KMS-11 (cell line): ENCODE data around the gene CPNE2.

Source experiments
- H2AFZ ChIP-seq: fragments of 200-600 bp; sonication (generic); 2 replicates; pipeline ENCODE4 v1.6.1; 2016; ENCODE audit warnings: antibody characterized with exemption, mixed run types, low read depth
- H3K27ac ChIP-seq: fragments of 200-600 bp; sonication (generic); 2 replicates; pipeline ENCODE4 v1.6.1; 2016; ENCODE audit warnings: mild to moderate bottlenecking, mixed run types
- H3K27me3 ChIP-seq: fragments of 200-600 bp; sonication (generic); 2 replicates; pipeline ENCODE4 v1.6.1; 2017; ENCODE audit warnings: mild to moderate bottlenecking, low read depth, mixed run types, moderate library complexity; ENCODE audit not compliant: insufficient read depth
- H3K36me3 ChIP-seq: fragments of 200-600 bp; sonication (generic); 2 replicates; pipeline ENCODE4 v1.6.1; 2017; ENCODE audit warnings: mild to moderate bottlenecking, mixed run types; ENCODE audit not compliant: insufficient read depth
- H3K4me1 ChIP-seq: fragments of 200-600 bp; sonication (generic); 2 replicates; pipeline ENCODE4 v1.6.1; 2016; ENCODE audit warnings: mild to moderate bottlenecking, low read depth, mixed run types; ENCODE audit not compliant: poor library complexity, severe bottlenecking
- H3K4me2 ChIP-seq: fragments of 200-600 bp; sonication (generic); 2 replicates; pipeline ENCODE4 v1.7.0; 2016; ENCODE audit warnings: mild to moderate bottlenecking, mixed run types
- H3K4me3 ChIP-seq: fragments of 200-600 bp; sonication (generic); IDR thresholded peaks from 2 replicates; pipeline ENCODE4 v1.6.1; 2017; ENCODE audit warnings: low read depth, low read length, mixed read lengths; ENCODE audit not compliant: insufficient read depth
- H3K79me2 ChIP-seq: fragments of 200-600 bp; sonication (generic); 2 replicates; pipeline ENCODE4 v1.6.1; 2016; ENCODE audit warnings: low read depth, mixed run types; ENCODE audit not compliant: insufficient read depth
- H3K9ac ChIP-seq: fragments of 200-600 bp; sonication (generic); 2 replicates; pipeline ENCODE4 v1.6.1; 2016; ENCODE audit warnings: mild to moderate bottlenecking, mixed run types
- H4K20me1 ChIP-seq: fragments of 200-600 bp; sonication (generic); 2 replicates; pipeline ENCODE4 v1.6.1; 2016; ENCODE audit warnings: mild to moderate bottlenecking, mixed run types; ENCODE audit not compliant: insufficient read depth
- CTCF ChIP-seq: fragments of 200-600 bp; sonication (generic); conservative IDR thresholded peaks from 2 replicates; pipeline ENCODE4 v1.6.1; 2017; ENCODE audit warnings: low read depth, mild to moderate bottlenecking, antibody characterized with exemption, low read length, moderate library complexity, mixed read lengths

CPNE2 gene

DNA sequence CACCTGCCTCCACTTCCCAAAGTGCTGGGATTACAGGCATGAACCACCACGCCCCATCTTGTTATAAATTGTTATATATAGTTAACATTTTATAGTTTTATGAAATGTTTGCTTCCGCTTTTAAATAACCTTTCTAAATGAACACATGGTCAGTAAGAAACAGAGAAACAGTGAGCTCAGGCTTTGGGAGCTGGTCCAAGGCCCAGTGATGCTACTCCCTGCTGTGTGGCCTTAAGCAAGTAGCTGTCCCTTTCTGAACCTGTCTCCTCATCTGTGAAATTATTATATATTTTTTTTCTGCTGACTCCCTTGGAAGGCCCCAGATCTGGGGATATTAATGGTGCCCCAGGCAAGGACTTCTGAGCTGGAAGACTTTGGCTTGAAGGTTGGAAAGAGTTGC is 19.0 kb downstream of the CPNE2 start:
- no peak for TF ChIP-seq CTCF
- H3K79me2 ChIP-seq, result no peaks in the 10 kb centered on the region
- no peaks in the 10 kb centered on the region for H3K27me3 ChIP-seq
- H2AFZ ChIP-seq, result no peak overlapping the region
- no peaks in the 10 kb centered on the region for H4K20me1 ChIP-seq
- no peak overlapping the region for H3K4me3 ChIP-seq
- H3K4me2 ChIP-seq, result no peak overlapping the region
- peaks cover 21% of the 10 kb centered on the region for H3K4me1 ChIP-seq
- H3K36me3 ChIP-seq, result no peaks in the 10 kb centered on the region
- H3K27ac ChIP-seq, result no peak overlapping the region
- H3K9ac ChIP-seq, result no peak overlapping the region

- no peak overlapping the region for H3K27ac ChIP-seq
- no peak overlapping the region for H3K9ac ChIP-seq
- peaks cover 21% of the 10 kb centered on the region for H3K4me1 ChIP-seq
- peak overlapping the region; percentile 36; the same call in 1 of the 2 replicates for H3K4me2 ChIP-seq
- no peak for TF ChIP-seq CTCF
- H3K79me2 ChIP-seq, result no peaks in the 10 kb centered on the region
- H3K36me3 ChIP-seq, result no peaks in the 10 kb centered on the region
- H2AFZ ChIP-seq, result no peak overlapping the region
- no peak overlapping the region for H3K4me3 ChIP-seq
- no peaks in the 10 kb centered on the region for H3K27me3 ChIP-seq
- no peaks in the 10 kb centered on the region for H4K20me1 ChIP-seq
Measured at GRCh38 chr16:57112403-57113041, 20.1 kb downstream of the CPNE2 start.

DNA sequence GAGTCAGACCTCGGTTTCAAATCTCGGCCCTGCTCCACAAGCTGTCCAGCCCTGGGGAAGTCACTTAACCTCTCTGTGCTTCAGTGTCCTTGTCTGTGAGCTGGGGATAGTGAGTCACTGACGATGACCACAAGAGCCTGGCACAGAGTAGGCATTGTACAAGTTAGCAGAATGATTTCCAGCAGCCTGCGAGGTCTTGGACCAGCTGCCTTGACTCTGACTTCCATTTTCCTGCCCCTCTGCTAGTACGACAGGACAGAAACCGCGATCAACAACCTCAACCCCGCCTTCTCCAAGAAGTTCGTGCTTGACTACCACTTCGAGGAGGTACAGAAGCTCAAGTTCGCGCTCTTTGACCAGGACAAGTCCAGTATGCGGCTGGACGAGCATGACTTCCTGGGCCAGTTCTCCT is 20.7 kb downstream of the CPNE2 start:
- Histone ChIP-seq H3K27me3 (no peaks in the 10 kb centered on the region), H3K4me3 (no peak overlapping the region), H3K27ac (no peak overlapping the region), H3K4me1 (peaks cover 21% of the 10 kb centered on the region), H3K79me2 (no peaks in the 10 kb centered on the region), H2AFZ (no peak overlapping the region), H3K4me2 (peak overlapping the region; percentile 36; the same call in 1 of the 2 replicates), H4K20me1 (no peaks in the 10 kb centered on the region), H3K9ac (no peak overlapping the region), H3K36me3 (no peaks in the 10 kb centered on the region)
- TF ChIP-seq CTCF, result no peak

DNA sequence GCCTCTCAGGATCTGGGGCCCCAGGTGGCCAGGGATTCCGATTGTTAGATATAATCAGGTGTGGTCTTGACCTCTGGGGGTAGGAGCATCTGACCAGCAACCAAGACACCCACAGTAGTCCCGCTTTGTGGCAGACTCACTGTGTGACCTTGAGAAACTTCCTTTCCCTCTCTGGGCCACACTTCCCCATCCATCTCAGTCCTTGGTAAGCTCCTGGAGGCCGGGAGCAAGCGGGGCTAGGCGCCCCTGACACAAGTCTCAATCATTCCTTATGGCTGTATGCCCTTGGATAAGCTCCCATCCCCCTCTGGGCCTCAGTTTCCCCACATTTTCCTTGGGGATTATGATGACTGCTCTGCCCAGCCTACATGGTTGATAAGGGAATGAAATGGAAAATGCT is 21.3 kb downstream of the CPNE2 start:
- Histone ChIP-seq H3K4me1 (peaks cover 21% of the 10 kb centered on the region), H3K36me3 (no peaks in the 10 kb centered on the region), H3K79me2 (no peaks in the 10 kb centered on the region), H3K4me2 (no peak overlapping the region), H3K4me3 (no peak overlapping the region), H3K27me3 (no peaks in the 10 kb centered on the region), H2AFZ (no peak overlapping the region), H4K20me1 (no peaks in the 10 kb centered on the region), H3K27ac (no peak overlapping the region), H3K9ac (no peak overlapping the region)
- no peak for TF ChIP-seq CTCF
